Endothelial cell of umbilical vein (primary cell): Measurements from ENCODE around the gene HMGXB3. TPM values are rescaled to one million over a fixed set of nuclear protein-coding genes. Genes with fewer than 3 reads are reported as not detected.

Experiments
- BruUV-seq: library from RNA; stranded (reverse); fragments of 400-500 nt; replicated peaks from 2 replicates; lab custom pipeline; 2021; lab: Mats Ljungman, UMichigan
- CTCF ChIA-PET: fragments of 300-600, 350-600 bp; sonication (Branson Sonifier 250); formaldehyde crosslinking; loops from one replicate; lab custom pipeline; 2021; ENCODE audit warnings: antibody characterized with exemption, inconsistent platforms; lab: Charles Lee
- POLR2A ChIA-PET: fragments of 300-600, 350-600 bp; sonication (Branson Sonifier 250); formaldehyde crosslinking; loops from one replicate; lab custom pipeline; 2021; ENCODE audit warnings: antibody characterized with exemption, inconsistent platforms; lab: Charles Lee
- DNase-seq: peaks from one replicate; pipeline ENCODE4 v3.0.0-alpha.2; 2011; ENCODE audit warnings: low read depth, low spot score
- FAIRE-seq: peaks from 2 replicates; lab custom pipeline; 2011; peaks lifted over from hg19 to GRCh38; lab: Jason Lieb, UNC
- H2AFZ ChIP-seq: 2 replicates; pipeline ENCODE4 v1.6.0; 2012; ENCODE audit warnings: low read depth, low read length, control low read depth, inconsistent platforms
- H3K27ac ChIP-seq: 2 replicates; pipeline ENCODE4 v1.5.1; 2011; ENCODE audit warnings: low read depth, mild to moderate bottlenecking, control low read depth, low read length, moderate library complexity; ENCODE audit not compliant: insufficient read depth
- H3K27me3 ChIP-seq, 2 experiments: 2 replicates each; pipeline versions ENCODE4 v1.6.0 to v1.6.1; 2011; ENCODE audit warnings: low read length in 2 of 2, mixed read lengths in 1 of 2; ENCODE audit not compliant: control insufficient read depth in 2 of 2, insufficient read depth in 2 of 2
- H3K36me3 ChIP-seq, 2 experiments: 2 replicates in 1 of 2; 3 replicates in 1 of 2; pipeline ENCODE4 v1.5.1; 2011; ENCODE audit warnings: low read length in 2 of 2, mild to moderate bottlenecking in 1 of 2, moderate library complexity in 1 of 2; ENCODE audit not compliant: control insufficient read depth in 2 of 2, insufficient read depth in 2 of 2; ENCODE audit errors: extremely low read depth in 1 of 2
- H3K4me1 ChIP-seq: 3 replicates; pipeline ENCODE4 v1.5.1; 2011; ENCODE audit warnings: mild to moderate bottlenecking, low read length; ENCODE audit not compliant: control insufficient read depth, insufficient read depth; ENCODE audit errors: extremely low read depth
- H3K4me2 ChIP-seq: 2 replicates; pipeline ENCODE4 v1.6.1; 2011; ENCODE audit warnings: low read length, control low read depth, mixed read lengths; ENCODE audit not compliant: insufficient read depth
- H3K4me3 ChIP-seq, 3 experiments: fragments of 200-600 bp in 1 of 3; sonication (generic), shearing (Covaris generic) in 1 of 3; replicated peaks in 1 of 3; 2 replicates each; pipeline ENCODE4 v1.5.1; 2011 to 2016; ENCODE audit warnings: control low read depth in 3 of 3, low read length in 3 of 3, mild to moderate bottlenecking in 2 of 3, inconsistent platforms in 1 of 3, low read depth in 1 of 3, moderate library complexity in 1 of 3; ENCODE audit not compliant: insufficient read depth in 1 of 3
- H3K79me2 ChIP-seq: 2 replicates; pipeline ENCODE4 v1.6.0; 2012; ENCODE audit warnings: low read length, inconsistent platforms; ENCODE audit not compliant: control insufficient read depth, insufficient read depth
- H3K9ac ChIP-seq: replicated peaks from 2 replicates; pipeline ENCODE3; 2011; ENCODE audit warnings: low read length, control low read depth; ENCODE audit not compliant: insufficient read depth; ENCODE audit errors: extremely low read depth
- H3K9me1 ChIP-seq: replicated peaks from 3 replicates; pipeline ENCODE4 v1.6.0; 2011; ENCODE audit warnings: mild to moderate bottlenecking, low read length; ENCODE audit not compliant: control insufficient read depth, insufficient read depth; ENCODE audit errors: extremely low read depth
- H3K9me3 ChIP-seq: replicated peaks from 2 replicates; pipeline ENCODE4 v1.5.1; 2012; ENCODE audit warnings: low read length, inconsistent platforms; ENCODE audit not compliant: control insufficient read depth, insufficient read depth
- H4K20me1 ChIP-seq: replicated peaks from 2 replicates; pipeline ENCODE3; 2011; ENCODE audit warnings: mild to moderate bottlenecking, low read length; ENCODE audit not compliant: control insufficient read depth, insufficient read depth; ENCODE audit errors: extremely low read depth
- CTCF ChIP-seq, 2 donors: IDR thresholded peaks; 1 replicate in 1 of 2; 2 replicates in 1 of 2; pipeline ENCODE4 v1.5.1; 2011; ENCODE audit warnings: low read length in 2 of 2, mild to moderate bottlenecking in 2 of 2, moderate library complexity in 2 of 2, control low read depth in 1 of 2, inconsistent platforms in 1 of 2, low read depth in 1 of 2; ENCODE audit not compliant: insufficient read depth in 1 of 2; ENCODE audit errors: extremely low read depth in 1 of 2
- EZH2 ChIP-seq: IDR thresholded peaks from 2 replicates; pipeline ENCODE4 v1.6.1; 2012; ENCODE audit warnings: borderline replicate concordance, low read depth, mild to moderate bottlenecking, moderate library complexity, low read length, inconsistent platforms; ENCODE audit not compliant: severe bottlenecking
- FOS ChIP-seq: IDR thresholded peaks from 2 replicates; pipeline ENCODE4 v1.6.1; 2011; ENCODE audit warnings: mild to moderate bottlenecking, low read length, moderate library complexity, borderline replicate concordance; ENCODE audit not compliant: insufficient read depth
- GATA2 ChIP-seq: IDR thresholded peaks from 2 replicates; pipeline ENCODE4 v1.7.0; 2011; ENCODE audit warnings: low read depth, mild to moderate bottlenecking, moderate library complexity, mixed read lengths, low read length; ENCODE audit not compliant: insufficient read length, insufficient read depth
- JUN ChIP-seq: IDR thresholded peaks from 2 replicates; pipeline ENCODE4 v1.6.1; 2011; ENCODE audit warnings: borderline replicate concordance, low read depth; ENCODE audit not compliant: insufficient read length, insufficient read depth
- MAX ChIP-seq: IDR thresholded peaks from 2 replicates; pipeline ENCODE4 v1.6.1; 2011; ENCODE audit not compliant: insufficient read depth, insufficient read length
- MYC ChIP-seq: IDR thresholded peaks from one replicate; pipeline ENCODE4 v1.6.1; 2011; ENCODE audit warnings: mild to moderate bottlenecking, low read depth, low read length
- POLR2A ChIP-seq: IDR thresholded peaks from 2 replicates; pipeline ENCODE4 v1.6.1; 2012; ENCODE audit warnings: low read depth, mild to moderate bottlenecking, control low read depth, low read length
- POLR2AphosphoS5 ChIP-seq: IDR thresholded peaks from 2 replicates; pipeline ENCODE4 v1.6.1; 2012; ENCODE audit warnings: low read depth, mild to moderate bottlenecking, control low read depth, low read length, moderate library complexity; ENCODE audit not compliant: insufficient read depth
- dilution Hi-C: fragments of 300-500 bp; cut with MboI; formaldehyde crosslinking; loops from one replicate; pipeline ENCODE4 v1.15.0; 2019; ENCODE audit warnings: low sequenced_read_pairs; ENCODE audit not compliant: extremely low pct_ligation_motif_present
- intact Hi-C: fragments of 100-400 bp; cut with micrococcal nuclease; formaldehyde crosslinking; loops from one replicate; pipeline ENCODE4 v1.10.0; 2022
- polyA plus RNA-seq, 4 experiments: library from polyadenylated mRNA; depleted of rRNA in 3 of 4; stranded (reverse) in 3 of 4; unstranded in 1 of 4; fragments of >200 nt; gene quantifications; 2 replicates each; pipeline versions ENCODE4 v1.2.1 to v1.2.3, GENCODE V29; 2011 to 2012; ENCODE audit warnings: missing spikeins in 1 of 4
- total RNA-seq: library from RNA; stranded (reverse); gene quantifications from 2 replicates; pipeline ENCODE4 v1.2.3, GENCODE V29; 2021

The HMGXB3 gene
- total and polyA plus RNA-seq, 2 donors (not counting 3 experiments of a cell fraction or from before 2014, with no cell fraction given) = 34.8 to 52.6 TPM

DNA sequence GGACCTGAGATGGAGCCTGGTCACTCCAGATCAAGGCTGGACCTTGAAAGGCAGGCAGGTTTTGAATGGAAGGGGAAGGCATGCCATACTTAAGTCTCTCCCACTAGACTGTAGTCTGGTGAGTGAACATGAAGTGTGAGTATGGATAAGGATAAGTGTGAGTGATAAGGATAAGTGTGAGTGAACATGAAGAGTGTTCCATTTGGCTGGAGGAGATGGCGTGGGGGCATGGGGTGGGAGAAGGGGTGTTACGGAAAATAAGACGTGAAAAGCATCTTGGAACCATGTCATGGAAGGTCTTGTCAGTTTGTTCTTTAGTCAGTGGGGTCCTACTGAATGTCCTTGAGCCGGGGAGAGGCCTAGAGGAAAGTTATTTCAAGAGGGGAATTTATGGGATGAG is 32.8 kb downstream of the HMGXB3 start:
- no peaks in the 10 kb centered on the region for H3K9me3 ChIP-seq
- intact Hi-C loops (no loop called here), dilution Hi-C loops (no loop called here)
- TF ChIP-seq FOS (no peak), JUN (no peak), MAX (no peak), CTCF (IDR thresholded peaks at IDR 0.05; ENCODE audit: extremely low read depth in 1 of 2, insufficient read depth in 1 of 2, low read depth in 1 of 2, low read length in 2 of 2) (no peak), POLR2A (no peak), MYC (no peak), EZH2 (no peak), GATA2 (no peak), POLR2AphosphoS5 (no peak)
- ChIA-PET POLR2A (no interaction called here), CTCF (interaction anchor here (1.3 kb wide), 1 partner anchor 11 kb away, joined by 9 read pairs; no protein-coding TSS in a partner anchor)
- no TSS peak for BruUV-seq
- H3K9me1 ChIP-seq = no peaks in the 10 kb centered on the region
- H3K4me1 ChIP-seq = no peaks in the 10 kb centered on the region
- H3K27ac ChIP-seq = no peak overlapping the region
- DNase-seq = no peak
- no peak overlapping the region for H3K4me2 ChIP-seq
- H3K36me3 ChIP-seq = peaks cover 27 to 42% of the 10 kb centered on the region in 2 experiments
- H3K27me3 ChIP-seq = no peaks in the 10 kb centered on the region
- H3K79me2 ChIP-seq = no peaks in the 10 kb centered on the region
- H3K4me3 ChIP-seq = no peak overlapping the region
- H3K9ac ChIP-seq = no peak overlapping the region
- H4K20me1 ChIP-seq = no peaks in the 10 kb centered on the region
- no peak overlapping the region for H2AFZ ChIP-seq
- FAIRE-seq = no peak
